ENCODE measurements around the gene ALG9. TPM values are rescaled to one million over a fixed set of nuclear protein-coding genes. Genes with fewer than 3 reads are reported as not detected.

The ALG9 gene, protein sequence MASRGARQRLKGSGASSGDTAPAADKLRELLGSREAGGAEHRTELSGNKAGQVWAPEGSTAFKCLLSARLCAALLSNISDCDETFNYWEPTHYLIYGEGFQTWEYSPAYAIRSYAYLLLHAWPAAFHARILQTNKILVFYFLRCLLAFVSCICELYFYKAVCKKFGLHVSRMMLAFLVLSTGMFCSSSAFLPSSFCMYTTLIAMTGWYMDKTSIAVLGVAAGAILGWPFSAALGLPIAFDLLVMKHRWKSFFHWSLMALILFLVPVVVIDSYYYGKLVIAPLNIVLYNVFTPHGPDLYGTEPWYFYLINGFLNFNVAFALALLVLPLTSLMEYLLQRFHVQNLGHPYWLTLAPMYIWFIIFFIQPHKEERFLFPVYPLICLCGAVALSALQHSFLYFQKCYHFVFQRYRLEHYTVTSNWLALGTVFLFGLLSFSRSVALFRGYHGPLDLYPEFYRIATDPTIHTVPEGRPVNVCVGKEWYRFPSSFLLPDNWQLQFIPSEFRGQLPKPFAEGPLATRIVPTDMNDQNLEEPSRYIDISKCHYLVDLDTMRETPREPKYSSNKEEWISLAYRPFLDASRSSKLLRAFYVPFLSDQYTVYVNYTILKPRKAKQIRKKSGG
- total RNA-seq: 14.2 and 24.9 TPM in 2 replicates

DNA sequence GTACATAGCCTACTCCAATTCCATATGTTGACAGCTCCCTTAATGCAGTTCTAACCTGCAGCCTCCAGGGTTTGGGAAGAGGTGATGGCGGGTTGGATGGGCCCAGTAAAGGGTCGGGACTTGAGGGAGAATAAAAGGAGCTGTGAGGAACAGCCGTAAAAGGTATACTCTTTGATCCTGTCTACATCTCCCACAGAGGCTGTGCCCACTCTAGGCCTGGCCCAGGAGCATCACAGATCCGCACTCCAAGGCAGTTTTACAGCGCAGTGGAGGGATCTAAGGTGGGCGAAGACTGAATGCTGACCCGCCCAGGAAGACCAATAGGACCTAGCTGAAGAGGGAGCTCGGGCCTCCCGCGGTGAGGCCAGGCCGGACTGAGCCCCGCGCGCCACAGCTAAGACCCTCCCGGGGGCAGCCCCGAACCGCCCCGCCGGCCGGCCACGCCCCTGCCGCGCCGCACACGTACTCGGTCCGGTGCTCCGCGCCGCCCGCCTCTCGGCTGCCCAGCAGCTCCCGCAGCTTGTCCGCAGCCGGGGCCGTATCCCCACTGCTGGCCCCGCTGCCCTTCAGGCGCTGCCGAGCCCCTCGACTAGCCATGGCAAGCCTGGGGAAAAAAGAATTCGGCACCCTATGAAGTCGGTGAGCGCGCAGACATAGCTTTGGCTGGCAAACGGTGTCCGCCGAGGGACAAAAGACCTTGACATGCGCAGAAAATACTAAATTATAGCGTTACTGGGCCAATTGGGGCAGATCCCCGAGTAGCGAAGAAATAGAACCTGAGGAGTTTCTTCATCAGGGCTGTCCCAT, at the start of gene ALG9:
ALG9 (minus strand) TSS at position 696 of the 807 bp plus-strand sequence; CDS start at position 597, 99 bp downstream.

DNA sequence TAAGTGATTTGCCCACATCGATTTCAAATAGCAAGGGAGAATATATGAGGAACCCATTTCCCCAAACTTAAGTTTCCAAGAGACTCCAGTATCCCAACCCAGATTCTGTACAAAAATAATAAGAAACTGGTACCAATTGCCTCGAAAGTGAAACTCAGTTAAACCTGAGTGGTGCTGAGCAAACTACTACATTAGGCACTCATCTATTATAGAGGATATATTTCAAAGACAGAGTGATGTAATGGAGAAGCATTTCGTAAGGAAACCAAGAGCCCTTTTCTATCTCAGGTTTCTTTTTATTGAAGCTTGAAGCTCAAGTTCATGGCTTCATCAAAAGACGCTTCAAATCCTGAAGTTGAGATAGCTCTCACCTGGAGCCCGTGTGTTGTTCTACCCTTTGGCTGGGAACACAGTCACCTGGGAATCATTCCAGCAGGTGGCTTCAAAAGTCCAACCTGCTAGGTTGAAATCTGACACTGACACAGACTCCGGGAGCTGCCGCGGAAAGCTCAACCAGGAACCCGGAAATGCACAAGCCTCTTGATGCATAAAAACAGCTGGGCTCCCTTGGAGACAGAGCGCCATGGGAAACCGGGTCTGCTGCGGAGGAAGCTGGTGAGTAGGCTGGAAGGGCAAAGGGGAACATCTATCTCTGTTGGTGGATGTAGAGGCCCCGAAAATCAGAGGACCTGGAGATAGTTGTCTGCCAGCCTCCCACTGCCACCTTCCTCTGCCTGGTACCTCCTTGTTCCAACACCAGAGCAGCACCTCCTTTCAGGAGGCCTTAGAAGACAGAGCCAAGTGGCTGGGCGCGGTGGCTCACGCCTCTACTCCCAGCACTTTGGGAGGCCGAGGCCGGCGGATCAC, 47.2 kb upstream of the ALG9 start, which contains the start of gene C11orf52:
C11orf52 (plus strand) TSS at position 524 of the 867 bp plus-strand sequence; CDS start at position 584, 60 bp downstream.

DNA sequence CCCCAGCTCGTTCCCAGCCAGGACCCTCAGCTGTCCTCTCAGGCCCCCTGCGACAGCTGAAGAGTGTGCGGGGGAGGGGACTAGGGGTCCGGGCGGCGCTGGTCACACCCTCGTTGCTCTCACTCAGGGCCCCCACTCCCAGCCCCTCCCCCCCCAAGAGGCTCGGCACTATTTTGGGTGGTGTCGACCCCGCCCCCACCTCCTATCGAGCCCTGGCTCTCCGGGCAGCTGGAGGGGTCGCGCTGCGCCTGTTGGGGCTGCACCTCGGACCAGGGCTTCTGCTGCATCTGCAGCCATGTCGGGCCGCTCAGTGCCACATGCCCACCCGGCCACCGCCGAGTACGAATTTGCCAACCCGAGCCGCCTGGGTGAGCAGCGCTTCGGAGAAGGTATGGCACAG, 41.2 kb upstream of the ALG9 start, which contains the start of gene HSPB2:
HSPB2 (plus strand) TSS at position 200 of the 400 bp plus-strand sequence; CDS start at position 296, 96 bp downstream.

DNA sequence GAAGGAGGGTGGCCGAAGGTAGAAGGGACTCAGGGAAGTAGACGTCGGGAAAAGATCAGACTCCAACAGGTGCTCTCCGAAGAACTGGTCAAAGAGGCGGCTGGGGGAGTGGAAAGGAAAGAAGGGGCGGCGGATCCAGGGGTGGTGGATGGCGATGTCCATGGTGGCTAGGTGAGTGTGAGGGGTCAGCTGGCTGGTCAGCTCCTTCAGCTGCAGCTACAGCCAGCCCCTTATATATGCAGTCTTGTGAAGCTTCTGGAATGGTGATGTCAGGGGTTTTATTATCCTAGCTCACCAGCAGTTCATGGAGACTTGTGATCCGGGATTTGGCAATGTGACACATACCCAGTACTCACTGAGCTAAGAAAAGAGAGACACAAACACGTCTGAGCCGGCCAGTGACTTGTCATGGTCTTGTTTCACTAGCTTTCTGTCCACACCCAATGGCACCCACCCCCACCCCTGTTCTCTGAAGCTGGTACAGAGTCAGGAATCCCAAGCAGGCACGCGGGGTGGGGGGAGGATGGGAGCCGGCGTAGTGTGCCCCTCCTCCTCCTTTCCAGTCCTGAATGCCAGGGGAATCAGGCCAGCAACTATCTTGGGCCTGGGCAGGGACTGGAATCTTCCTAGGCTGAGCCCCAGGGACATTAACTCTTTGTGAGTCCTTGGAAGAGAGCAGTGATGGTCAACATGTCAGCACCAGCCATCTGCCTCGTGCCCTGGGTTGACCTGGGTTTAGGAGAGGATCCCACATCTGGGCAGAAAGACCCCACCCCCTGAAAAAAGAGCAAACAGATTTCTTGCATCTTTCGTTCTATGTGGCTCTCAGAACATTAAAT, 40.4 kb upstream of the ALG9 start, which contains the start of gene CRYAB:
CRYAB (minus strand) TSS at position 208 of the 839 bp plus-strand sequence; CDS start at position 162, 46 bp downstream.

DNA sequence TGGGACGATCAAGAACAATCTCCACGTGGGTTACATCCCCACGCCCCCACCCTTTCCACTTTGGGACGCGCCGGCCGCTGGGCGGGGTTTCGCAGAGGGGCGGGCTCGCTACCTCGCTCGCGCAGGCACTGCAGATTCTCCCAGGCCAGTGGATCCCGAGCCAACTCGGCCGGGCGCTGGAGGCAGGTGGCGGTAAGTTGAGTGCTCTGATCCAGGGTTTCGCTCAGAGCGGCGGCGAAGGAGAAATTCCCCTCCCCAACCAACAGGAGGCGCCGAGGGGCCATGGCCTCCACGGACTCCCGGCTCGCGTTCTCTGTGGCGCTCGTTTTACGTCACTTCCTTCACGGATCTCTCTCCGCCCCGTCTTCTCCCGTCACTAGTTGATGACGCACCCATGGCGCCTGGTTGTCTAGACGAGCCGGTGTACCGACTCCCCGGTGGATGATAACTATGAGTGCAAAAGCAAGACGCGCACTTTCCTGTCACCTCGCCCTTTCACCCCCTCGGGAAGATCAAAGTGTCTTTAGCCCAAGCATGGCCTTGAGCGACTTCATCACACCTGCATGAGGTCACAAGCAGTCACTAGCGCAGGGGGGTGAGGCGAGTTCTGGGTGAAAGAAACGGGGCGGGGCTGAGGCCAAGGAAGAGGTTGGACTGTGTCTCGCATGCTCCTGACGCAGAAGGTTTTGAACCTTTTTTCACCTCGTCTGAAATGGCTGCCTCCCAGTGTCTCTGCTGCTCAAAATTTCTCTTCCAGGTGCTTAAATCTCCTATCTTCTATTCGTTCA, 7.7 kb upstream of the ALG9 start, which contains the start of the genes CFAP68 and FDXACB1:
CFAP68 (plus strand) TSS at position 693 of the 788 bp plus-strand sequence; CDS start at position 713, 20 bp downstream.
FDXACB1 (minus strand) TSS at position 317 of the 788 bp plus-strand sequence; CDS start at position 284, 33 bp downstream.

DNA sequence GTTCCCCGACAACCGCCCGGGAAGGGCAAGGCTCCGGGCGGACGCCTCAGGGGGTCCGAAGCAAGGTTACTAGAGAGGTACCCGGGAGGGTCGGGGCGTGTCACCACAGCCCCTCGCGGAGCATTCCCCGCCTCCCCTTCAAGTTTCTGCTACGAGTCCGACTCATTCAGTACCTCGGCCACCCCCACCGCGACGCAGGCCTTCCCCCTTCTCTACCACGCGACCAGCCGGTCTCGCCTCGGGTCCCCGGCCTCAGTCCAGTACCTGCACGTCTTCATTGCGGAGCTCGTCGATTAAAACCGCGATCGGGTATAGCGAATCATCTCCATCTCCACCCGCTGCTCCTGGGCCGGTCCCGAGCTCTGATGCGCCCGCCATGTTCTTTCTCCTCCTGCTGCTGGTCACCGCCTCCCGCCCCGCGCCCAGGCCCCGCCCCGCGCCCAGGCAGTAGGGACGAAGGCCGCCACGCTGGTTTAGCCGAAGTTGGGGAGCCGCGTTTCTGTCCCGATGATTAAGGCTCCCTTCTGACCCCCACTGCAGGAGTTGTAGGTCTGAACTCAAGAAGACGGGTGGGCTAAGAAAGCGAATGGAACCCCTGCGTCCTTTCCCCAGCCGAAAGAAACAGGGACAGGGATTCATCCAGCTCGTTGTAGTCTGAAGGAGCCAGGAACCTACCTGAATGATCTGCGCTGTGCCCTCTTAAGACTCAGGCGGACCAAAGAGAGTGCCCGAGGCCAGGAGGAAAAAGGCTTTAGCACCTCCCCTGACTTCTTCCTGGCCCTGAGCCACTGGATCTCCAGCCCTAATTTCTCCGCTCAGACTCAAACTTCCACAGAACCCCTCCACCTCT, 105.2 kb downstream of the ALG9 start, which contains the start of gene PPP2R1B:
PPP2R1B (minus strand) TSS at position 406 of the 850 bp plus-strand sequence; CDS start at position 378, 28 bp downstream.

Other genes starting within 250 kb of the ALG9 start
- gene PPP2R1B, start 105.2 kb downstream of the ALG9 start, total RNA-seq: 29.1 and 89.4 TPM in 2 replicates
- 1.3 and 1.6 TPM in 2 replicates for gene FDXACB1, start 7.6 kb upstream of the ALG9 start, total RNA-seq
- 4.4 and 5.0 TPM in 2 replicates for gene CFAP68, start 8.0 kb upstream of the ALG9 start, total RNA-seq
- gene CRYAB, start 40.2 kb upstream of the ALG9 start, total RNA-seq: 0.81 and 1.0 TPM in 2 replicates
- gene HSPB2, start 41.2 kb upstream of the ALG9 start, total RNA-seq: not detected in 2 replicates
- gene C11orf52, start 47.3 kb upstream of the ALG9 start, total RNA-seq: 0.16 and 0.25 TPM in 2 replicates
- gene DIXDC1, start 65.8 kb upstream of the ALG9 start, total RNA-seq: 7.7 and 18.3 TPM in 2 replicates
- gene DLAT, start 153.8 kb upstream of the ALG9 start, total RNA-seq: 21.9 and 30.6 TPM in 2 replicates
- 0.63 and 0.97 TPM in 2 replicates for gene PIH1D2, start 202.4 kb upstream of the ALG9 start, total RNA-seq
- gene NKAPD1, start 202.7 kb upstream of the ALG9 start, total RNA-seq: 9.6 and 14.7 TPM in 2 replicates
- gene TIMM8B, start 215.2 kb upstream of the ALG9 start, total RNA-seq: 75.5 and 81.9 TPM in 2 replicates
- gene SDHD, start 215.3 kb upstream of the ALG9 start, total RNA-seq: 137 and 142 TPM in 2 replicates